Measurements from ENCODE around the gene DNM3. TPM values are rescaled to one million over a fixed set of nuclear protein-coding genes. Genes with fewer than 3 reads are reported as not detected.

DNM3 gene
- total and polyA plus RNA-seq, 9 of the 15 experiments (the other 6 are each of a cell fraction or from before 2014, with no cell fraction given) = 0.08 to 0.36 (median 0.22) TPM; not detected in 1

GRCh38 chr1:171809834-171810233 lies 31.5 kb upstream of the DNM3 start:
- no peak overlapping the region for H3K27ac ChIP-seq (ENCODE audit: extremely low read depth, low read depth, low read length)
- ChIA-PET POLR2A (interaction anchor here (0.7 to 1.1 kb wide), 2 partner anchors 11 to 84 kb away, joined by 3 read pairs; no protein-coding TSS in a partner anchor), CTCF (ENCODE audit: low intra/inter-chr PET ratio) (no interaction called here)
- H3K79me2 ChIP-seq (ENCODE audit: control insufficient read depth, insufficient read depth, low read length) = no peaks in the 10 kb centered on the region
- no peaks in the 10 kb centered on the region for H3K4me1 ChIP-seq (replicated peaks in 1 of 2; ENCODE audit: control insufficient read depth in 2 of 2, insufficient read depth in 2 of 2, low read length in 2 of 2)
- TF ChIP-seq JUNB (CRISPR knock-in tag; conservative IDR thresholded peaks at IDR 0.05) (no peak), THRB (CRISPR knock-in tag; conservative IDR thresholded peaks at IDR 0.05) (no peak), CHCHD3 (CRISPR knock-in tag; IDR thresholded peaks at IDR 0.05) (no peak), STAT5A (IDR thresholded peaks at IDR 0.05; ENCODE audit: borderline replicate concordance, low read length) (no peak), HMGN3 (IDR thresholded peaks at IDR 0.05; ENCODE audit: borderline replicate concordance, extremely low read depth, insufficient read length, low read depth, low read length) (no peak), MEIS2 (IDR thresholded peaks at IDR 0.05; ENCODE audit: partially characterized antibody) (no peak), CREB1 (IDR thresholded peaks at IDR 0.05) (no peak), CREB1 (CRISPR knock-in tag; IDR thresholded peaks at IDR 0.05) (no peak), SMARCC2 (IDR thresholded peaks at IDR 0.05; ENCODE audit: low read depth) (no peak)
- DNase-seq (ENCODE audit: extremely low read depth in 1 of 4, low spot score in 3 of 4) (no peak), ATAC-seq (no peak), FAIRE-seq (no peak)
- H3K4me2 ChIP-seq (ENCODE audit: insufficient read depth, low read length) = no peak overlapping the region
- in situ Hi-C loops (cut with MboI) (loop anchor here (10.0 kb wide), 1 partner anchor 585 kb away; no protein-coding TSS in a partner anchor), intact Hi-C loops (cut with micrococcal nuclease) (loop anchor here (5.0 kb wide), 1 partner anchor 112 kb away; no protein-coding TSS in a partner anchor)
- no peaks in the 10 kb centered on the region for H3K9me3 ChIP-seq (replicated peaks; ENCODE audit: control insufficient read depth, insufficient read depth, low read depth, low read length)
- WGBS (ENCODE audit: insufficient coverage, low coverage, missing lambda C conversion rate) = 3% methylated on average over 2 of the region's 2 CpGs
- H3K27me3 ChIP-seq (ENCODE audit: control insufficient read depth in 2 of 2, insufficient read depth in 2 of 2, low read length in 2 of 2) = no peaks in the 10 kb centered on the region
- no peak overlapping the region for H2AFZ ChIP-seq (ENCODE audit: low read depth, low read length)
- no peaks in the 10 kb centered on the region for H4K20me1 ChIP-seq (replicated peaks; ENCODE audit: control insufficient read depth, insufficient read depth, low read length)
- H3K9me1 ChIP-seq (ENCODE audit: control insufficient read depth, insufficient read depth, low read length) = no peaks in the 10 kb centered on the region
- no peak overlapping the region for H3K9ac ChIP-seq (ENCODE audit: insufficient read depth in 1 of 2, low read depth in 2 of 2, low read length in 2 of 2)
- no peaks in the 10 kb centered on the region for H3K36me3 ChIP-seq (ENCODE audit: control insufficient read depth, insufficient read depth, low read length)
- BruUV-seq (replicated peaks) = no TSS peak
- H3K4me3 ChIP-seq = no peak overlapping the region
